Measurements from ENCODE around the gene GRIN2C.

- TF ChIP-seq POLR2AphosphoS5 (IDR thresholded peaks at IDR 0.05; ENCODE audit: borderline replicate concordance, low read depth, low read length) (no peak), EZH2 (IDR thresholded peaks at IDR 0.05) (no peak)
Observed at GRCh38 chr17:74805591-74805991, 54.1 kb downstream of the GRIN2C start.

Data from SK-N-MC (cell line).